ENCODE data around the gene LMO7. TPM values are rescaled to one million over a fixed set of nuclear protein-coding genes. Genes with fewer than 3 reads are reported as not detected.

LMO7 gene
- total and polyA plus RNA-seq, 2 of the 8 experiments (the other 6 are each of a cell fraction or from before 2014, with no cell fraction given): 8.1 to 28.3 TPM

DNA sequence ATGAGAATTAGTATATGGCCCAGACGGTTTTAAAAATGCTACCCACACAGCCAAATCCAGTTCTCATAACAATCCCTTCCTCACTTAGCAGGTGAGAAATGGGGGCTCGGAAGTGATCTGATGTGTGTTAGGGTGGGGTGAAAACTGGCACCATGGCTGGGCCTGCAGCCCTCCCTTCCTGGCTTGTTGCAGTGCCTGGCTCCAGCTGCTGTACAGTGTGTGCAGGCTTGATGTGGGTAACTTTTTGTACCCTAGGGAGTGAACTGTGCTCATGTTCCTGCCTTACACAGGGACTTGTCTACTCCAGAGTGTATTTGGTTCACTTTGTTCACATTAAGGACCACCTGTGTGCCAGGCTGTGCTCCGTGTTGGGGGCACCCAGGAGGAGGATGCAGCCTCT is 177.2 kb downstream of the LMO7 start (continued):
- TF ChIP-seq CHD7 (IDR thresholded peaks at IDR 0.05; ENCODE audit: insufficient replicate concordance, low read length) (no peak), JUN (IDR thresholded peaks at IDR 0.05; ENCODE audit: low read depth, low read length) (no peak), ATF3 (IDR thresholded peaks at IDR 0.05; ENCODE audit: insufficient read depth, low read depth, low read length) (no peak), CTCF (IDR thresholded peaks at IDR 0.05; ENCODE audit: control extremely low read depth in 1 of 3, insufficient read depth in 1 of 3, low read depth in 1 of 3, low read length in 3 of 3) (no peak), SP1 (IDR thresholded peaks at IDR 0.05; ENCODE audit: low read depth, low read length) (no peak), BCL11A (IDR thresholded peaks at IDR 0.05; ENCODE audit: low read depth in 2 of 2, low read length in 2 of 2) (no peak), SP4 (IDR thresholded peaks at IDR 0.05; ENCODE audit: low read length) (no peak), RAD21 (IDR thresholded peaks at IDR 0.05 in 1 of 2, conservative IDR thresholded peaks at IDR 0.05 in 1 of 2; ENCODE audit: low read depth in 2 of 2, low read length in 2 of 2) (no peak)
